Fibroblast of lung (primary cell): ENCODE data around the gene POU3F1. TPM values are rescaled to one million over a fixed set of nuclear protein-coding genes. Genes with fewer than 3 reads are reported as not detected.

Source experiments
- DNase-seq, 2 donors: peaks; one replicate each; pipeline versions ENCODE4 v3.0.0 to v3.0.0-alpha.2; 2010; ENCODE audit warnings: low read depth in 2 of 2
- H2AFZ ChIP-seq: 2 replicates; pipeline ENCODE4 v1.5.1; 2012; ENCODE audit warnings: low read length, control low read depth, inconsistent platforms
- H3K27ac ChIP-seq: 2 replicates; pipeline ENCODE4 v1.5.1; 2011; ENCODE audit warnings: low read length, control low read depth; ENCODE audit not compliant: insufficient read depth
- H3K27me3 ChIP-seq: 2 replicates; pipeline ENCODE4 v1.5.1; 2011; ENCODE audit warnings: mild to moderate bottlenecking, low read length; ENCODE audit not compliant: control insufficient read depth, insufficient read depth
- H3K36me3 ChIP-seq: 2 replicates; pipeline ENCODE4 v1.5.1; 2011; ENCODE audit warnings: low read length; ENCODE audit not compliant: control insufficient read depth, insufficient read depth
- H3K4me1 ChIP-seq: 2 replicates; pipeline ENCODE4 v1.5.1; 2011; ENCODE audit warnings: low read length; ENCODE audit not compliant: control insufficient read depth, insufficient read depth; ENCODE audit errors: extremely low read depth
- H3K4me2 ChIP-seq: 2 replicates; pipeline ENCODE4 v1.5.1; 2011; ENCODE audit warnings: low read length, control low read depth; ENCODE audit not compliant: insufficient read depth; ENCODE audit errors: extremely low read depth
- H3K4me3 ChIP-seq, 4 experiments: fragments of 200-600 bp in 1 of 4; sonication (generic) in 1 of 4; replicated peaks in 1 of 4; 2 replicates each; pipeline ENCODE4 v1.5.1; 2011 to 2016; ENCODE audit warnings: low read length in 4 of 4, low read depth in 3 of 4, mild to moderate bottlenecking in 3 of 4, control low read depth in 2 of 4, inconsistent platforms in 1 of 4, mixed read lengths in 1 of 4; ENCODE audit not compliant: insufficient read depth in 1 of 4; ENCODE audit errors: control extremely low read depth in 1 of 4
- H3K79me2 ChIP-seq: 2 replicates; pipeline ENCODE4 v1.5.1; 2012; ENCODE audit warnings: mild to moderate bottlenecking, low read length, inconsistent platforms; ENCODE audit not compliant: control insufficient read depth, insufficient read depth
- H3K9ac ChIP-seq: 2 replicates; pipeline ENCODE4 v1.5.1; 2011; ENCODE audit warnings: mild to moderate bottlenecking, low read length, control low read depth; ENCODE audit not compliant: insufficient read depth
- H3K9me3 ChIP-seq: 2 replicates; pipeline ENCODE4 v1.5.1; 2012; ENCODE audit warnings: low read depth, low read length; ENCODE audit not compliant: control insufficient read depth, insufficient read depth
- H4K20me1 ChIP-seq: 2 replicates; pipeline ENCODE4 v1.5.1; 2011; ENCODE audit warnings: low read length; ENCODE audit not compliant: control insufficient read depth, insufficient read depth; ENCODE audit errors: extremely low read depth
- CTCF ChIP-seq, 2 donors: IDR thresholded peaks in 1 of 2; conservative IDR thresholded peaks in 1 of 2; 1 replicate in 1 of 2; 2 replicates in 1 of 2; pipeline ENCODE4 v1.5.1; 2011 to 2012; ENCODE audit warnings: low read length in 2 of 2, control low read depth in 1 of 2, inconsistent platforms in 1 of 2, low read depth in 1 of 2, mild to moderate bottlenecking in 1 of 2
- EZH2 ChIP-seq: IDR thresholded peaks from 2 replicates; pipeline ENCODE4 v1.5.1; 2012; ENCODE audit warnings: low read length, control low read depth, mild to moderate bottlenecking; ENCODE audit errors: missing control alignments
- polyA plus RNA-seq, 2 donors: library from polyadenylated mRNA; depleted of rRNA in 1 of 2; stranded (reverse) in 1 of 2; unstranded in 1 of 2; fragments of >200 nt; gene quantifications; 2 replicates each; pipeline ENCODE4 v1.2.1, GENCODE V29; 2011 to 2012; ENCODE audit warnings: missing spikeins in 1 of 2
- total RNA-seq: library from RNA; depleted of rRNA; stranded (reverse); fragments of >200 nt; gene quantifications from 2 replicates; pipeline ENCODE4 v1.2.1, GENCODE V29; 2014

POU3F1 gene
- total and polyA plus RNA-seq, 2 donors (not counting 1 experiment from before 2014, with no cell fraction given), result under 0.01 TPM; not detected in 1

- TF ChIP-seq EZH2 (no peak), CTCF (conservative IDR thresholded peaks at IDR 0.05 in 1 of 2, IDR thresholded peaks at IDR 0.05 in 1 of 2; ENCODE audit: low read depth in 1 of 2, low read length in 2 of 2) (no peak)
- H2AFZ ChIP-seq, result no peak overlapping the region
- H3K9ac ChIP-seq, result no peak overlapping the region
- H4K20me1 ChIP-seq, result no peaks in the 10 kb centered on the region
- DNase-seq, result no peak
- H3K4me3 ChIP-seq, result no peak overlapping the region
- no peak overlapping the region for H3K4me2 ChIP-seq
- H3K9me3 ChIP-seq, result no peaks in the 10 kb centered on the region
- no peaks in the 10 kb centered on the region for H3K27me3 ChIP-seq
- no peak overlapping the region for H3K27ac ChIP-seq
- no peaks in the 10 kb centered on the region for H3K79me2 ChIP-seq
- H3K4me1 ChIP-seq, result peaks cover 16% of the 10 kb centered on the region
- no peaks in the 10 kb centered on the region for H3K36me3 ChIP-seq
Measured at GRCh38 chr1:38031513-38031866, 15.1 kb downstream of the POU3F1 start.

- H3K27ac ChIP-seq, result no peak overlapping the region
- no peak for DNase-seq
- H3K36me3 ChIP-seq, result peaks cover 1% of the 10 kb centered on the region
- H3K4me2 ChIP-seq, result peak overlapping the region; percentile 64
- H2AFZ ChIP-seq, result no peak overlapping the region
- H3K4me3 ChIP-seq, result no peak overlapping the region
- peaks cover 16% of the 10 kb centered on the region for H3K4me1 ChIP-seq
- TF ChIP-seq EZH2 (no peak), CTCF (conservative IDR thresholded peaks at IDR 0.05 in 1 of 2, IDR thresholded peaks at IDR 0.05 in 1 of 2; ENCODE audit: low read depth in 1 of 2, low read length in 2 of 2) (no peak)
- H3K9me3 ChIP-seq, result no peaks in the 10 kb centered on the region
- no peaks in the 10 kb centered on the region for H4K20me1 ChIP-seq
- no peak overlapping the region for H3K9ac ChIP-seq
- H3K79me2 ChIP-seq, result no peaks in the 10 kb centered on the region
- no peaks in the 10 kb centered on the region for H3K27me3 ChIP-seq
Measured at GRCh38 chr1:38030596-38031512, 15.7 kb downstream of the POU3F1 start.

GRCh38 chr1:38029685-38030511 is 16.7 kb downstream of the POU3F1 start:
- H3K4me3 ChIP-seq, result no peak overlapping the region
- H3K9me3 ChIP-seq, result no peaks in the 10 kb centered on the region
- H3K4me1 ChIP-seq, result peaks cover 16% of the 10 kb centered on the region
- H2AFZ ChIP-seq, result no peak overlapping the region
- peak; percentile 57 to 78 for DNase-seq
- no peak for TF ChIP-seq EZH2
- TF ChIP-seq CTCF (conservative IDR thresholded peaks at IDR 0.05 in 1 of 2, IDR thresholded peaks at IDR 0.05 in 1 of 2; ENCODE audit: low read depth in 1 of 2, low read length in 2 of 2), result no peak
- H3K79me2 ChIP-seq, result no peaks in the 10 kb centered on the region
- H3K27ac ChIP-seq, result peak overlapping the region; percentile 54
- no peaks in the 10 kb centered on the region for H4K20me1 ChIP-seq
- H3K4me2 ChIP-seq, result peak overlapping the region; percentile 64
- H3K36me3 ChIP-seq, result peaks cover 7% of the 10 kb centered on the region
- H3K9ac ChIP-seq, result peak overlapping the region; percentile 7
- no peaks in the 10 kb centered on the region for H3K27me3 ChIP-seq
